GM12874 (cell line): ENCODE results near the gene ROPN1L.

Source experiments
- TF ChIP-seq, protein P1 (sequence below): IDR thresholded peaks from 2 replicates; pipeline ENCODE4 v1.5.1; 2011; ENCODE audit warnings: low read depth, mild to moderate bottlenecking, control low read depth, low read length, moderate library complexity; ENCODE audit not compliant: insufficient read depth

ROPN1L gene

DNA sequence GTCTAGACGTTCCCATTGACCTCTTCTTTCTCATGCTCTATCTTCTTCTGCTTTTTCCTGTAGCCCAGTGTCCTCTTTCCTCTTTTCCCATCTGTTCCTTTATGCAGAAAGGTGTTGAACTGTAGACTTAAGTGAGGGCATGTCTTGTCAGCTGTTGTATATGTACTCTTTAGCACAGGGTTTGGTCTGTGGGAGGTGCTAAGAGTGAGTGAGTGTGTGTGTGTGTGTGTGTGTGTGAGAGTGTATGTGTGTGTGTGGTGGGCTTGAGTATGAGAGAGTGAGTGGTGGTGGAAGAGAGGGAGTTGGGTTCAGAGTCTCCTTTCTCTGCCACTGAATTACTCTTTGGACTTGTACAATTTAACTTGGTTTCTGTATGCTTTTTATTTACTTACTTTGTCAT lies 10.3 kb upstream of the ROPN1L start:
- TF ChIP-seq, protein P1, sequence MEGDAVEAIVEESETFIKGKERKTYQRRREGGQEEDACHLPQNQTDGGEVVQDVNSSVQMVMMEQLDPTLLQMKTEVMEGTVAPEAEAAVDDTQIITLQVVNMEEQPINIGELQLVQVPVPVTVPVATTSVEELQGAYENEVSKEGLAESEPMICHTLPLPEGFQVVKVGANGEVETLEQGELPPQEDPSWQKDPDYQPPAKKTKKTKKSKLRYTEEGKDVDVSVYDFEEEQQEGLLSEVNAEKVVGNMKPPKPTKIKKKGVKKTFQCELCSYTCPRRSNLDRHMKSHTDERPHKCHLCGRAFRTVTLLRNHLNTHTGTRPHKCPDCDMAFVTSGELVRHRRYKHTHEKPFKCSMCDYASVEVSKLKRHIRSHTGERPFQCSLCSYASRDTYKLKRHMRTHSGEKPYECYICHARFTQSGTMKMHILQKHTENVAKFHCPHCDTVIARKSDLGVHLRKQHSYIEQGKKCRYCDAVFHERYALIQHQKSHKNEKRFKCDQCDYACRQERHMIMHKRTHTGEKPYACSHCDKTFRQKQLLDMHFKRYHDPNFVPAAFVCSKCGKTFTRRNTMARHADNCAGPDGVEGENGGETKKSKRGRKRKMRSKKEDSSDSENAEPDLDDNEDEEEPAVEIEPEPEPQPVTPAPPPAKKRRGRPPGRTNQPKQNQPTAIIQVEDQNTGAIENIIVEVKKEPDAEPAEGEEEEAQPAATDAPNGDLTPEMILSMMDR, result no peak

DNA sequence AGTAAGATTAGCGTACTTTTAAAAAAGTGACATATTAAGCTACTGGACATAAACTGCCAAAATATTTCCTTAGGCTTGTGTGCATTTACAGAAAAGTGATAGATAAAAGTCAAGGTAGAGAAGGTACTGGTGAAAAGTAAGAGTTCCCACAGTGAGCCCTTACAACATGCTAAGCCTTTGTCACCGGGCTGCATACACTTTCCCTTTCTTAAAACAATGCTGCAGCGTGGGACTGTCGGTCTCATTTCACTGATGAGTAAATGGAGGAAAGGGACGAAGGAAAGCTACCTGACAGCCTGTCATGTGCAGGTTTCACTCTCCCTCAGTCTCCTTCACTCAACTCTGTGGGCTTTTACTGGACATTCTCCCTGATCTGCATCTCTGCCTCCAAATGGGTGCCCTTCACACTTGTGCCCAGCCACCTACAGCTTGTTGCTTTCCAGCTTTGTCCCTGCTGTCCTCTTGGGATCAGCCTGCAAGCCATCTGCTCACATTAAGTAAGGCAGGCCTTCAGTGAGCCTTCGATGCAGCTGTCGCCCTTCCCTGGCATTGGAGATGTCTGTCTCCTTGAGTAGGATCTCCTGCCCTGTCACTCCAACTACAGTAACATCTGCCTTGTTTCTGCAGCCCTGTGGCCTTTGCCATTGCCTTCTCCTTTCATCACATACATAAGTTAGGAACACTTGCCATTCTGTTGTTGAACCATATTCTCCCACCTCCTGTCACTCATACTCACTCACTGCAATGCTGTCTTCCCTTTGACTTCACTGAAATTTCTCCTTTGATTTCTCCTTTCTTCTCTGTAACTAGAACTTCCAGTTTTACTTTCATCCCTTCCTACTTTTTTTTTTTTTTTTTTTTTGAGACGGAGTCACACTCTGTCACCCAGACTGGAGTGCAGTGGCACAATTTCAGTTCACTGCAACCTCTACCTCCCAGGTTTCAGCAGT lies 9.3 kb upstream of the ROPN1L start:
- TF ChIP-seq, protein P1, result no peak

DNA sequence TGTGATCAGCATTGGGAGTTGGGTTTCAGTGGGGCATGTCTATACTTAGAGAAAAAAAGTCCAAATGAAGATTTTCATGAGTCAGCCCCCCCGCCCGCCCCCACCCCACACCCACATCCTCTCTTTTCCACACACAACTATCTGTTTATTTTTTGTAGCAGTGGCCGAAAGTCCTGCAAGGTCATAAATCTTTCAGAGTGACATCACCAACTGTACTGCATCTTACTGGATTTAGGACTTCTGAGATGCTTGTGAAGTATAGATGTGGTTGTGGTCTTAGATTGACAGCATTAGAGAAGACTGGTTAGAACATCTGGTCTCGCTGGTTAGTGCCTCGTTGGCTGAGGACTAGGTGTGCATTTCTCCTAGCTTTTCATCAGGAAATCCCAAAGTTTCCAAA lies 7.3 kb upstream of the ROPN1L start:
- TF ChIP-seq, protein P1, result no peak

DNA sequence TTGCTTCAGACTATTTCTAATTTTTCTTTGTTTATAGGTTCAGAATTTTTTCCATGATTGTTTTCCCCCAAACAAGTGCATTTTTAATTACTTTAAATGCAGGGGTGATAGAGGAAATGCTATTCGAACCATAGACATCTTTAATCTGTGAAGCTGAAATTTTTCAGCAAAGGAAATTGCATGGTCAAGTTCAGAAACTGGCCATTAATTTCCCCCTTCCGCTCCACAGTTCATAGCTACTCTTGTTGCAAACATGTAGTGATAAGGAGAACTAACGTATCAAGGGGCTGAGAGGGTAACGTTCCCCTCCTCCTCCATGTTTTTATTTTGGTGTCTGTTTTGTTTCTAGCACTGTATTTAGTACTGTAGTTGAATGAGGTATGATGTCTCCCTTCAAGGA lies 3.4 kb upstream of the ROPN1L start:
- TF ChIP-seq, protein P1, result no peak

DNA sequence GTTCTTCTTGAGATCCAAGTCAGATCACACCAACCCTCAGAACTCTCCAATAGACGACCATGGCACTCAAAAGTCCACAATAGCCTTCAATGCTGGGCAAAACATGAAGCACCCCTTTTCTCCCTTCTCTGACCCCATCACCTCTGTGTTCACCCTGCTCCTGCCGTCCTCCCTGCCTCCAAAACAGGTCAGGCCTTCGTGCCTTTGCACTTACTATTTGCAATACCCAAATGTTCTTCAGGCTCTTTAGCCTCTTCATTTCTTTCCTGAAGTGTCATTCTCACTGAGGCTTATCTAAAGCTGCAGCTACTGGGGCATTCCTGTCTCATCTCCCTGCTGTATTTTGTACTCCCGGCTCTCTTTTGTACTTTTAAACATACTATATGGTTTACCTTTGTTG lies 2.0 kb upstream of the ROPN1L start:
- TF ChIP-seq, protein P1, result no peak

DNA sequence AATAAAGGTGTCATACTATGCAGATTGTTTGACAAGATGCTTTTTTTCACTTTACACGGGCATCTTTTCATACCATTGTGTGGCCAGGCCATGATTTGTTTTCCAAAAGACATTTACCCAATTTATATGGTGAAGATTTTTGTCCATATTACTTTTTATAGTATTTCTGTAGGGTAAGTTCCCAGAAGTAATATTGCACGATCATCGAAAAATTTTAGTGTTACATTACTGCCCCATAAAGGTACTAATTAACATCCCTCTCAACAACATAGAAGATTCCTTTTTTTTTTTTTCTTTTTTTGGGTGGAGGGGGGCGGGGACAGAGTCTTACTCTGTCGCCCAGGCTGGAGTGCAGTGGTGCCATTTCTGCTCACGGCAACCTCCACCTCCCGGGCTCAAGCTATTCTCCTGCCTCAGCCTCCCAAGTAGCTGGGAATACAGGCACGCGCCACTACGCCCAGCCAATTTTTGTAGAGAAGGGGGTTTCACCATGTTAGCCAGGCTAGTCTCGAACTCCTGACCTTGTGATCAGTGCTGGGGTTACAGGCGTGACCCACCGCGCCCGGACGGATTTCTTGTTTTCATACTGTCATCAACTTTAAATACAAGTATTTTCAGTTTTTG lies 1.2 kb upstream of the ROPN1L start:
- TF ChIP-seq, protein P1, result no peak

DNA sequence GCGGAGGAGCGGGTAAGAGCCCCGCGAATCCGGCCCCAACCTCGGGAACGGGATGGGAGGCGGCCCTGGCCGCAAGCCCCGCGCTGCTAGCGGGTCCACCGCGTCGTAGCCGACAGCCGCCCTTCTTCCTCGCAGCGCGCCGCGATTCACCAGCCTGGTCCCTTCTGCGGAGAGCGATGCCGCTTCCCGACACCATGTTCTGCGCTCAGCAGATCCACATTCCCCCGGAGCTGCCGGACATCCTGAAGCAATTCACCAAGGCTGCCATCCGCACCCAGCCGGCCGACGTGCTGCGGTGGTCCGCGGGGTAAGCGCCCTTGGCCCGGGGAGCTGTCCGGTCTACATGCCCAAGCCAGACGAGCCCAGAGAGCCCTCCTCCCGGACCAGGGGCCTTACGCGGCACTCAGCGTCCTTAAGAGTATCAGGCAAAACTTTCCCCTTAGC lies 335 bp downstream of the ROPN1L start:
- TF ChIP-seq, protein P1, result no peak
